Sigmoid colon (tissue), 4 donors: Measurements from ENCODE around the gene CENPK.

Experiments
- CTCF ChIP-seq, 4 experiments: fragments of 450-650 bp in 3 of 4; fragments of 200-600 bp in 1 of 4; IDR thresholded peaks; one replicate each; pipeline ENCODE4 v1.5.1; 2016 to 2019; ENCODE audit warnings: antibody characterized with exemption in 4 of 4, mild to moderate bottlenecking in 3 of 4, moderate library complexity in 2 of 4
- EP300 ChIP-seq, 4 donors: sonication (generic); formaldehyde crosslinking; IDR thresholded peaks; one replicate each; pipeline ENCODE4 v1.6.1; 2017; ENCODE audit warnings: antibody characterized with exemption in 4 of 4
- POLR2A ChIP-seq, 2 donors: fragments of 450-650 bp; IDR thresholded peaks; one replicate each; pipeline ENCODE4 v1.6.1; 2016; ENCODE audit warnings: antibody characterized with exemption in 2 of 2, mild to moderate bottlenecking in 2 of 2, moderate library complexity in 2 of 2
- POLR2AphosphoS5 ChIP-seq, 4 donors: sonication (generic); formaldehyde crosslinking; IDR thresholded peaks; one replicate each; pipeline ENCODE4 v1.6.1; 2017; ENCODE audit warnings: antibody characterized with exemption in 4 of 4

- TF ChIP-seq CTCF (IDR thresholded peaks at IDR 0.05), result no peak
- no peak for TF ChIP-seq POLR2A (IDR thresholded peaks at IDR 0.05)
- peak; percentile 30 to 75 (median 52) for TF ChIP-seq EP300 (IDR thresholded peaks at IDR 0.05)
- peak; percentile 72 to 86 (median 78) for TF ChIP-seq POLR2AphosphoS5 (IDR thresholded peaks at IDR 0.05)
Observed at GRCh38 chr5:65480306-65480865, 82.6 kb downstream of the CENPK start.
